ENCODE results near the gene PES1.
A peak's percentile ranks its signal among the peaks of the same experiment; 100 is the strongest.

Gene PES1

GRCh38 chr22:30591588-30592359, at the start of gene PES1:
PES1 (minus strand) TSS chr22:30591910; CDS start chr22:30591833, 77 bp downstream.
- Histone ChIP-seq H3K9me3 (ENCODE audit: insufficient read depth, low read length) (no peaks in the 10 kb centered on the region; the same call in 1 of the 2 replicates), H3K27me3 (ENCODE audit: insufficient read depth, insufficient read length) (peaks cover 11% of the 10 kb centered on the region), H3K4me3 (ENCODE audit: insufficient read length, low read depth) (peak within 1 kb of the TSS; percentile 90), H3K36me3 (ENCODE audit: insufficient read depth, insufficient read length, low read length) (peaks cover 34% of the 10 kb centered on the region), H3K9ac (ENCODE audit: insufficient read length, low read depth) (peak within 1 kb of the TSS; percentile 93), H3K4me1 (ENCODE audit: insufficient read depth, insufficient read length) (no peaks in the 10 kb centered on the region)
- DNase-seq (ENCODE audit: low read depth, low spot score), result peak; percentile 94
- TF ChIP-seq SUZ12 (IDR thresholded peaks at IDR 0.05; ENCODE audit: extremely low read depth, insufficient read depth, insufficient read length) (no peak), ZNF274 (IDR thresholded peaks at IDR 0.05; ENCODE audit: low read depth, low read length) (no peak)

- Histone ChIP-seq H3K9ac (ENCODE audit: insufficient read length, low read depth) (no peak overlapping the region), H3K27me3 (ENCODE audit: insufficient read depth, insufficient read length) (no peaks in the 10 kb centered on the region), H3K4me3 (ENCODE audit: insufficient read length, low read depth) (no peak overlapping the region), H3K36me3 (ENCODE audit: insufficient read depth, insufficient read length, low read length) (no peaks in the 10 kb centered on the region), H3K4me1 (ENCODE audit: insufficient read depth, insufficient read length) (peaks cover 8% of the 10 kb centered on the region), H3K9me3 (ENCODE audit: insufficient read depth, low read length) (no peaks in the 10 kb centered on the region)
- no peak for TF ChIP-seq ZNF274 (IDR thresholded peaks at IDR 0.05; ENCODE audit: low read depth, low read length)
- TF ChIP-seq YY1 (IDR thresholded peaks at IDR 0.05; ENCODE audit: insufficient read depth, insufficient read length), result no peak
- no peak for TF ChIP-seq SUZ12 (IDR thresholded peaks at IDR 0.05; ENCODE audit: extremely low read depth, insufficient read depth, insufficient read length)
- no peak for DNase-seq (ENCODE audit: low read depth, low spot score)
Measured at GRCh38 chr22:30640839-30641430, 49.2 kb upstream of the PES1 start.

- H3K27me3 ChIP-seq (ENCODE audit: insufficient read depth, insufficient read length), result no peaks in the 10 kb centered on the region
- H3K36me3 ChIP-seq (ENCODE audit: insufficient read depth, insufficient read length, low read length), result no peaks in the 10 kb centered on the region
- peaks cover 8% of the 10 kb centered on the region for H3K4me1 ChIP-seq (ENCODE audit: insufficient read depth, insufficient read length)
- no peak overlapping the region for H3K9ac ChIP-seq (ENCODE audit: insufficient read length, low read depth)
- no peak for DNase-seq (ENCODE audit: low read depth, low spot score)
- TF ChIP-seq ZNF274 (IDR thresholded peaks at IDR 0.05; ENCODE audit: low read depth, low read length) (no peak), YY1 (IDR thresholded peaks at IDR 0.05; ENCODE audit: insufficient read depth, insufficient read length) (no peak), SUZ12 (IDR thresholded peaks at IDR 0.05; ENCODE audit: extremely low read depth, insufficient read depth, insufficient read length) (no peak)
- no peak overlapping the region for H3K4me3 ChIP-seq (ENCODE audit: insufficient read length, low read depth)
- no peaks in the 10 kb centered on the region for H3K9me3 ChIP-seq (ENCODE audit: insufficient read depth, low read length)
Measured at GRCh38 chr22:30640361-30640760, 48.7 kb upstream of the PES1 start.

- Histone ChIP-seq H3K9me3 (ENCODE audit: insufficient read depth, low read length) (no peaks in the 10 kb centered on the region), H3K9ac (ENCODE audit: insufficient read length, low read depth) (no peak overlapping the region), H3K27me3 (ENCODE audit: insufficient read depth, insufficient read length) (no peaks in the 10 kb centered on the region), H3K4me1 (ENCODE audit: insufficient read depth, insufficient read length) (peaks cover 11% of the 10 kb centered on the region), H3K4me3 (ENCODE audit: insufficient read length, low read depth) (no peak overlapping the region), H3K36me3 (ENCODE audit: insufficient read depth, insufficient read length, low read length) (no peaks in the 10 kb centered on the region)
- DNase-seq (ENCODE audit: low read depth, low spot score), result no peak
- no peak for TF ChIP-seq ZNF274 (IDR thresholded peaks at IDR 0.05; ENCODE audit: low read depth, low read length)
- no peak for TF ChIP-seq SUZ12 (IDR thresholded peaks at IDR 0.05; ENCODE audit: extremely low read depth, insufficient read depth, insufficient read length)
- no peak for TF ChIP-seq YY1 (IDR thresholded peaks at IDR 0.05; ENCODE audit: insufficient read depth, insufficient read length)
Measured at GRCh38 chr22:30637701-30638114, 46.0 kb upstream of the PES1 start.

- Histone ChIP-seq H3K9me3 (ENCODE audit: insufficient read depth, low read length) (no peaks in the 10 kb centered on the region), H3K27me3 (ENCODE audit: insufficient read depth, insufficient read length) (no peaks in the 10 kb centered on the region), H3K4me1 (ENCODE audit: insufficient read depth, insufficient read length) (peaks cover 11% of the 10 kb centered on the region), H3K4me3 (ENCODE audit: insufficient read length, low read depth) (peak overlapping the region; percentile 57), H3K9ac (ENCODE audit: insufficient read length, low read depth) (peak overlapping the region; percentile 85), H3K36me3 (ENCODE audit: insufficient read depth, insufficient read length, low read length) (no peaks in the 10 kb centered on the region)
- DNase-seq (ENCODE audit: low read depth, low spot score), result no peak
- TF ChIP-seq ZNF274 (IDR thresholded peaks at IDR 0.05; ENCODE audit: low read depth, low read length), result no peak
- no peak for TF ChIP-seq YY1 (IDR thresholded peaks at IDR 0.05; ENCODE audit: insufficient read depth, insufficient read length)
- no peak for TF ChIP-seq SUZ12 (IDR thresholded peaks at IDR 0.05; ENCODE audit: extremely low read depth, insufficient read depth, insufficient read length)
Measured at GRCh38 chr22:30636226-30637077, 44.7 kb upstream of the PES1 start.

GRCh38 chr22:30635273-30636225, 43.8 kb upstream of the PES1 start, which contains the start of gene SLC35E4:
SLC35E4 (plus strand) TSS chr22:30635781; CDS start chr22:30636451, 670 bp downstream.
- Histone ChIP-seq H3K9me3 (ENCODE audit: insufficient read depth, low read length) (no peaks in the 10 kb centered on the region), H3K36me3 (ENCODE audit: insufficient read depth, insufficient read length, low read length) (no peaks in the 10 kb centered on the region), H3K9ac (ENCODE audit: insufficient read length, low read depth) (peak within 1 kb of the TSS; percentile 85), H3K4me3 (ENCODE audit: insufficient read length, low read depth) (peak within 1 kb of the TSS; percentile 57), H3K27me3 (ENCODE audit: insufficient read depth, insufficient read length) (no peaks in the 10 kb centered on the region), H3K4me1 (ENCODE audit: insufficient read depth, insufficient read length) (peaks cover 8% of the 10 kb centered on the region)
- no peak for TF ChIP-seq ZNF274 (IDR thresholded peaks at IDR 0.05; ENCODE audit: low read depth, low read length)
- no peak for TF ChIP-seq SUZ12 (IDR thresholded peaks at IDR 0.05; ENCODE audit: extremely low read depth, insufficient read depth, insufficient read length)
- no peak for TF ChIP-seq YY1 (IDR thresholded peaks at IDR 0.05; ENCODE audit: insufficient read depth, insufficient read length)
- DNase-seq (ENCODE audit: low read depth, low spot score), result peak; percentile 56

All from NT2/D1 (cell line).